Measurements from ENCODE around the gene CYP2W1.

GRCh38 chr7:984361-985126, 1.6 kb downstream of the CYP2W1 start:
- TF ChIP-seq CTCF (IDR thresholded peaks at IDR 0.05) (no peak), POLR2A (IDR thresholded peaks at IDR 0.05) (no peak), POLR2AphosphoS5 (IDR thresholded peaks at IDR 0.05) (no peak)

Measured in transverse colon (tissue), 4 donors.